NOMO-1 treated with dmso at 0.1 percent for 144 hours (cell line): ENCODE results near the gene TNIP1.
A peak's percentile ranks its signal among the peaks of the same experiment; 100 is the strongest.

ENCODE experiments used
- DNase-seq: peaks from one replicate; lab custom pipeline; 2025; ENCODE audit not compliant: unreplicated experiment; lab: John Stamatoyannopoulos, UW

TNIP1 gene

DNA sequence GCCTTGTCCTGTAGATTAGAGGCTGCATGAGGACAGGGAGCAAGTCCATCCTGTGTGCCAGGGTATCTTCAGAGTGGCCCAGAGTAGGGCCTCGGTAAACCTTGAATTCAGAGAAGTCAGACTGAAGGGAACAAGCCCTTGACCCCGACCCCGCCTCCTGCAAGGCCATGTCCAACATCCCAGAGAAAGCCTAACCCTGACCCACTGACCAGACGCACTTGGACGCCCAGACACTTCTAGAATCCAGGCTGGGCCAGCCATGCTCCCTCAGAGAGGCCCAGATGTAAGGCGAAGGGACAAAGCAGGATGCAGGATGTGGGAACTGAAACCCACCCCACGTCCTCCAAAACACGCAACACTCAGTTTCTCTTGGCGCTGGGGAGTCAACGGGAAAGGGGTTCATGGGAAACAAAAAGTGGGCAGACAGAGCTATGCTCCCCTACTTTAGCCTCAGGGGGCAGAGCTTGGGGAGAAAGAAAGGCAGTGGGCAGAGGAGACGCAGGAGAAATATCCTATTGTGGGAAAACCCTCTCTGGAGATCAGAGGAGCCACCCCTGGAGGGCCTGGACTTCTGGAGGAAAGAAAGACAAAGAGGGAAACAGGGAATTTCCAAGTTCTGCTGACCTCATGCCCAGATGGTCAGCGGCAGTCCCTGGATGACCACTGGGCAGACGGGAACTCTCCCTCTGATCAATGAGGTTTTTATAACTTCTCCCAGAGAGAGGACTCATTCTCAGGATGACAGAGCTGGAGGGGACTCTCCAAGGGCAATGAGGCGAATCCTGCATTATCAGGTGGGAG lies 13.0 kb downstream of the TNIP1 start:
- DNase-seq = no peak

- no peak for DNase-seq
Measured at GRCh38 chr5:151066920-151067319, 13.9 kb downstream of the TNIP1 start.

GRCh38 chr5:151065609-151066008 lies 15.2 kb downstream of the TNIP1 start:
- DNase-seq = no peak

GRCh38 chr5:151064916-151065499 lies 15.8 kb downstream of the TNIP1 start:
- no peak for DNase-seq

- peak; percentile 46 for DNase-seq
Measured at GRCh38 chr5:151063142-151063989, 17.5 kb downstream of the TNIP1 start.

- DNase-seq = no peak
Measured at GRCh38 chr5:151062405-151063141, 18.3 kb downstream of the TNIP1 start.

DNA sequence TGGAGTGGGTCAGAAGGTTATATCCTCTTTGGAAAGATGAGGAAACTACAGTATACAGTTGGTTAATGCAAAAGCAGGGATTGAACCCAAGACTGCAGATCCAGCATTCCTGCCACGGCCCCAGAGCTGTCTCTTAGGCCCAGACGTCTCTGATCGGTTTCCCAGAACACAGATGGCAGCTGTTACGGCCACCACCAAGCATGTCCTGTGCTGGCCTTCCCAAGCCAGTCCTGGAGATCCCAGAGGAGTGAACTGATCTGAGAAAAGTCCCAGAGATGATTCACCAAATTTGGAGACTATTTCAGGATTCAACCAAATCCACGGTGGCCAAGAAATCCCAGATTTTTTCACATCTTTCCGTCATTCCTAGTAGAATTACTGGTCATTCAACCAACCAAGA lies 20.1 kb downstream of the TNIP1 start:
- DNase-seq = no peak

DNA sequence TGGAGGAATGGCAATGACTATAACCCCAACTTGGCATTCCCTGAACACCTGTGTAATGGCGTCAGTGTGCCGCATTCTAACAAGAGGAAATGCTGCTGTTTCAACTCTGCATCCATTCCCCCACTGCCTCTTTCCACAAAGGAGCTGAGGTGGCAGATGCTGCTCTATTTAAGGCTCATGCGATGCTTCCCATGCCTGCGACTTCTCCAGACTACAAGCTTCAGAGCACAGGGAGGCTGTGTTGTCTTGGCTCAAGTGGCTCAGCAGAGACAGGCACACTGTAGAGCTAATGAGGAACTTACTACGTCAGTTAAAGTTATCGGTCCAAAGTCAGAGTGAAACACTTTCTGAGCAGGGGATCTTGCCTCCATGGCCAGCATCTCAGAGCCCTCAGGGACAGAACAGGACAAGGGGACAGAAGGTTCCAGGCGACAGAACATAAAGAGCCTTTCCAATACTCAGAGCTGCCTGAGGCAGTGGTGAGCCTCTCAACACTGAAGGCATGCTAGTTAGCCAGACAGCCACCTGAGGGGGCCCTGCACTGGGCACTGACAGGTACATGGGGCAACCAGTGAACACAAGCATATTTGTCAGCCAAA lies 21.8 kb downstream of the TNIP1 start:
- peak; percentile 12 for DNase-seq

GRCh38 chr5:151058301-151058700 lies 22.5 kb downstream of the TNIP1 start:
- DNase-seq = no peak

GRCh38 chr5:151056379-151057325 lies 24.2 kb downstream of the TNIP1 start:
- DNase-seq = no peak

DNA sequence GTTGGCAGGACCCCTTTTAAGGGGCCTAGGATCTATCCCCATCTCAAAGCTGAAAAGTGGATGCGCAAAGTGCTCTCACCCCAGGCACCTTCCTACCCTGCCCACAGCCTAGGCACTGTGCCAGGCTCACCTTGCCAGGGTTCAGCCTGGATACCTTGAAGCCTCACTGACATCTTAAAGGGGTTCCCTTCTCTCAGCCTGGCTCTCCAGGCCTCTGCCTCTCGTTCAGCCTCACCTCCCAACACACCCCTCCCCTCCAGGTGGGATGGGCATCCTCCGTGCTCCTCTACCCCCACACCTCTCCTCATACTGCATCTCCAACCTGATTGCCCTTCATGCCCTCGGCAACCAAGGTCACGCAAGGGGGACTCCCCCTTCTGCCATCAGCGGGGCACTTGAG lies 25.5 kb downstream of the TNIP1 start:
- no peak for DNase-seq

DNA sequence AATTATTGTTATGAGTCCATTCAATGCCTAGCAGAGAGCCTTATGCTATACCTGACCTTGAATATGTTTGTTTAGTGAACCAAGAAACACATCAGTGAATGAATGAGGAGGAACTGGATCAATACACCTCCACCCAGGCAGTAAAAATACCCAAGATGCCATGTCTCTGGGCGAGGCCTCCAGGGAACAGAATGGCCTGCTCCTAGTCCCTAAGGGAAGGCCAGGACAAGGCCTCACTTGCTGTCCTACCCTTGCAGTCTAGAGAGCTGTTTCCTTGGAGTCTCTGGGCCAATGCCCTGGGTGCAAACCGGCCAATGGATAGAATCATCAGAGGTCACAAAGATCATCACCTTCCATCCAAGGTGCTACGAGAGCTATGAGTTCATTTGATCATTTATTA lies 26.1 kb downstream of the TNIP1 start:
- no peak for DNase-seq

DNA sequence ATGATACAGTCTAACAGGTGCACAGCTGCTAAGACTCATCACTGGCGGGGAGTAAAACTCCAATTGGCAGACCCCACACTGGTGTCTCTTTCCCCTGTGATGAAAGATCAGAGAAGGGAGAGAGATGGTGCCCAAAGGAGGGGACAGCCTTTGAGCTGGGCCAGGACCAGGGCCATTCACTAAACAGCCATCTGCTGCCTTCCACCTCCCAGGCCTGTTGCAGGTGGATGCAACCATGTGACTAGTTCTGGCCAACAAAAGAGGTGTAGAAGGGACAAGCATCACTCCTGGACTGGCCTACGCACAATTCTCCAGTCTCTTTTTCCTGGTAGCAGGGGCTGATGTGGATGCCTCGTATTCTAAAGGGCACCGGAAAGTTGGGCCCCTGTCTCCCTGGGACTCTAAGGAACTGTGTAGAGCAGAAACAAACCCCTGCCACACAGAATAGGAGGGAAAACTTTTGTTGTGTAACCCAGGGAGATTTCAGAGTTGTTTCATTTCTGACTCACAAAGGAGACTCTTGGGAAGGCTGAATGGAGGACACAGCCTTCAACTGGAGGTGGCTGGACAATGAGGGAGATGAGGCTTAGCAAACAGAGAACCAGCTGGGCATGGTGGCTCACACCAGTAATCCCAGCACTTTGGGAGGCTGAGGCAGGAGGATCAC lies 26.9 kb downstream of the TNIP1 start:
- no peak for DNase-seq

- DNase-seq = no peak
Measured at GRCh38 chr5:151052836-151053235, 28.0 kb downstream of the TNIP1 start.

GRCh38 chr5:151051931-151052608 lies 28.8 kb downstream of the TNIP1 start:
- no peak for DNase-seq

DNA sequence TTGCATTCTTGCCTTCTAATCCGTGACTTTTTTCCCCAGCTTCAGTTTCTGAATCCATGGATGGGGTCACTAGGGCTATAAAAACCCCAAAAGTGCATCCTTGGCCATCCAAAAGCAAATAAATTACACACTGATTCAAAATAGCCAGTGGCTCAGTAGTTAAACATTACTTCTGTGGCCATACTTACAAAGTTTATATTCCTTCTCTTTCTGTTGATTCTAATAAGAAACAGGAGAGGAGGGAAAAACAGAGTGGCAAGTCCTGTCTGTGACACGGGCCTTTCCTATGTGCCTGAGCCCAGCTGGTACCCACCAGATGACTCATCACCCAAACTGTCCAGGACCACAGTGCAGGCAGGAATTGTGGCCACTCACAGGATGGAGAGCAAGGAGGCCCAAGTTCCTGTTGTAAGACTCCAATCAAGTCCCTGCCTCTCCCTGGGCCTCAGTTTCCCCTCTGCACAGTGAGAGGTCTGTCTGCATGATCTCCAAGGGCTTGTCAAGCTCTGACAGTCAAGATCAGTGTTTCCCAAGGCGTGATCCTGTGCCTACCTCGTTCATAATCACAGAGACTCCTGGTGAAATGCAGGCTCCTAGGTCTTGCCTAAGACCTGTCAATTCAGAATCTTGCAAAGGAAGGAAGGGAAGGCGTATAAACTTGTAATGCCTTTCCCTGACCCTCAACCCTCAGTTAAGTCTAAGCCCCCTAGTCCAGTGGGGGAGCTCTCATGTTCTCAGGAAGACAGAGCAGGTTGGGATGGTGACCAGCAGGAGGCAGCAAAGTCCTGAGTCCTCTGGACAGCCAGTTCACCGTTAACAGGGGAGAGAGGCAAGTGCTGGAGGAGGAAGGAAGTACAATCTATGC lies 29.5 kb downstream of the TNIP1 start:
- DNase-seq = peak; percentile 88

DNA sequence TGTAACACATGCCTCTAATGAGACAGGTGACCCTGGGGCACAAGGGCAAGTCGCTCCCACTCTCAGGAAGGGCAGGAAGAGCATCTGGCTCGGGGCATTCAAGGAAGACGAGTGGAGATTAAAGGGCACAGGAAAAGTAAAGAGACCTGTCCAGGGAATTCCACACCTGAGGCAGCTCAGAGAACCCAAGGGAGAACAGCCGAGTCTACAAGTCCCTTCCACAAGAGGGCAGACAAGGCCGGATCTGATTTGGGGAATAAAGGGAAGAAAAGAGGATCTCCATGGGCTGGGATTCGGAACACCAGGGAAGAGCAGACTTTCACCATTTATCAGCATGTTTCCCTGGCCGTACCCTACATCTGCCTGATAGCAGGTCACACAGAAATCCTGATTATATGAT lies 32.3 kb downstream of the TNIP1 start:
- DNase-seq = no peak
